ENCODE results near the gene MGMT. TPM values are rescaled to one million over a fixed set of nuclear protein-coding genes. Genes with fewer than 3 reads are reported as not detected.

MGMT gene
- total and polyA plus RNA-seq, 2 donors (not counting 1 experiment from before 2014, with no cell fraction given): 1.9 to 29.1 TPM

DNA sequence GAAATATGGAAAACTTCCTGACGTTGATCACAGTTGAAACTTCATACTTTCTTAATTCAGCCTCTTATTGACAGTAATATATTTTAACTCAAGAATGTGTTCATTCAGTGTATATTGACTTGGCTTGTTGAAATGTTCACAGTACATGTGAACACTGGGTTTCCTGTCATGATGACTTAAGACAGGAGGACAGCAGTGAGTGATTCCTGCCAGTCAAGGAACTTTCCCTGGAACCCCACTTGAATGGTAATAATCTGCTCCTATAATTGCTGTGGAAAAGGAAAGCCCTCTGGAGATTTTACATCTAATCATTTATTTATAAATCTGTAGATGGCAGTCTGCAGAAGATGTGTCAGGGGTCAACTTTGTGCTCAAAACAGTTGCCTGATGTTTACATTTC, 216.5 kb downstream of the MGMT start:
- no peak overlapping the region for H3K4me2 ChIP-seq (ENCODE audit: extremely low read depth, insufficient read depth, low read length)
- no peak overlapping the region for H3K9ac ChIP-seq (ENCODE audit: insufficient read depth, low read length)
- DNase-seq (ENCODE audit: low read depth in 2 of 2): no peak
- H3K4me1 ChIP-seq (ENCODE audit: control insufficient read depth, extremely low read depth, insufficient read depth, low read length): no peaks in the 10 kb centered on the region
- H3K27me3 ChIP-seq (ENCODE audit: control insufficient read depth, insufficient read depth, low read length): no peaks in the 10 kb centered on the region
- H3K4me3 ChIP-seq (replicated peaks in 1 of 4; ENCODE audit: control extremely low read depth in 1 of 4, insufficient read depth in 1 of 4, low read depth in 3 of 4, low read length in 4 of 4): no peak overlapping the region
- no peak overlapping the region for H2AFZ ChIP-seq (ENCODE audit: low read length)
- H3K36me3 ChIP-seq (ENCODE audit: control insufficient read depth, insufficient read depth, low read length): no peaks in the 10 kb centered on the region
- no peaks in the 10 kb centered on the region for H3K79me2 ChIP-seq (ENCODE audit: control insufficient read depth, insufficient read depth, low read length)
- H3K27ac ChIP-seq (ENCODE audit: insufficient read depth, low read length): no peak overlapping the region
- no peaks in the 10 kb centered on the region for H3K9me3 ChIP-seq (ENCODE audit: control insufficient read depth, insufficient read depth, low read depth, low read length)
- H4K20me1 ChIP-seq (ENCODE audit: control insufficient read depth, extremely low read depth, insufficient read depth, low read length): no peaks in the 10 kb centered on the region
- no peak for TF ChIP-seq EZH2 (IDR thresholded peaks at IDR 0.05; ENCODE audit: low read length, missing control alignments)
- TF ChIP-seq, protein P1, sequence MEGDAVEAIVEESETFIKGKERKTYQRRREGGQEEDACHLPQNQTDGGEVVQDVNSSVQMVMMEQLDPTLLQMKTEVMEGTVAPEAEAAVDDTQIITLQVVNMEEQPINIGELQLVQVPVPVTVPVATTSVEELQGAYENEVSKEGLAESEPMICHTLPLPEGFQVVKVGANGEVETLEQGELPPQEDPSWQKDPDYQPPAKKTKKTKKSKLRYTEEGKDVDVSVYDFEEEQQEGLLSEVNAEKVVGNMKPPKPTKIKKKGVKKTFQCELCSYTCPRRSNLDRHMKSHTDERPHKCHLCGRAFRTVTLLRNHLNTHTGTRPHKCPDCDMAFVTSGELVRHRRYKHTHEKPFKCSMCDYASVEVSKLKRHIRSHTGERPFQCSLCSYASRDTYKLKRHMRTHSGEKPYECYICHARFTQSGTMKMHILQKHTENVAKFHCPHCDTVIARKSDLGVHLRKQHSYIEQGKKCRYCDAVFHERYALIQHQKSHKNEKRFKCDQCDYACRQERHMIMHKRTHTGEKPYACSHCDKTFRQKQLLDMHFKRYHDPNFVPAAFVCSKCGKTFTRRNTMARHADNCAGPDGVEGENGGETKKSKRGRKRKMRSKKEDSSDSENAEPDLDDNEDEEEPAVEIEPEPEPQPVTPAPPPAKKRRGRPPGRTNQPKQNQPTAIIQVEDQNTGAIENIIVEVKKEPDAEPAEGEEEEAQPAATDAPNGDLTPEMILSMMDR (conservative IDR thresholded peaks at IDR 0.05 in 1 of 2, IDR thresholded peaks at IDR 0.05 in 1 of 2; ENCODE audit: low read depth in 1 of 2, low read length in 2 of 2): no peak

DNA sequence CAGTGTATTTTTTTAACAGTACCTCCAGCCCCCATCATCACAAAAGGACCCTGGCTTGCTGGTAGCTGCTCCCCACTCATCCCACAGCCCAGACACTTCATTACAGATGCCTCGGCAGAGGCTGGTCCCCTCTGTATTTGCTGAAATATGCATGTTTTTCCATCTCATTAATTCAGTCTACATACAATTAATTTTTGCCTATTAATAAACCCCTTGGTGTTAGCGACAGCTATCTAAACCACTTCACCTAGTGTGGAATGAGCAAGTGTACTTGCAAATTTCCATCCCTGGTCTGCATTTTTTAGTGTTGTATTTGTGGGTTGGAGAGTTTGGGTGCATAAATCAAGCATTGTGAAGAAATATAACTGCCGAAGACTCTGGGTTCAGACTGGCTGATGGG, 216.9 kb downstream of the MGMT start:
- no peaks in the 10 kb centered on the region for H3K27me3 ChIP-seq (ENCODE audit: control insufficient read depth, insufficient read depth, low read length)

DNA sequence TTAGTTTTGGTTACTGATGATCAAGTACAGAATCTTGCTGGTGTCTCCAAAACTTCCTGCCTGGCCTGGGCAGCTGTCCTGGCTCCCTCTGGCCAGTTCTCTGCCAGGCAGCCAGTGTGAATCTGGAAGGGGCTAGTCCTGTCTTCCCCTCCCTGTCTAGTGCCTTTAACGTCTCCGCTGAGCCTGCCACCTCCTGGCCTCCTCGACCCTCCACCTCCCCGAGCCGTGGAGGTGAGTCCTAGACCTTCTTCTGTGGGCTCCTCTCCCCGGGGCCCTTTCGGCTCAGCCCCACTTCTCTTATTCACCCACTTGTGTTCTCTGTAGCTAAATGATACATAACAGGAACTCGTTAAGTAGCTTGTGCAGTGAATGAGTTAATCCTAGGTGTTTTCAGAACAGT, 218.2 kb downstream of the MGMT start:
- DNase-seq (ENCODE audit: low read depth in 2 of 2): no peak
- H3K4me3 ChIP-seq (replicated peaks in 1 of 4; ENCODE audit: control extremely low read depth in 1 of 4, insufficient read depth in 1 of 4, low read depth in 3 of 4, low read length in 4 of 4): no peak overlapping the region
- H4K20me1 ChIP-seq (ENCODE audit: control insufficient read depth, extremely low read depth, insufficient read depth, low read length): no peaks in the 10 kb centered on the region
- no peak for TF ChIP-seq EZH2 (IDR thresholded peaks at IDR 0.05; ENCODE audit: low read length, missing control alignments)
- TF ChIP-seq, protein P1 (conservative IDR thresholded peaks at IDR 0.05 in 1 of 2, IDR thresholded peaks at IDR 0.05 in 1 of 2; ENCODE audit: low read depth in 1 of 2, low read length in 2 of 2): no peak
- no peaks in the 10 kb centered on the region for H3K4me1 ChIP-seq (ENCODE audit: control insufficient read depth, extremely low read depth, insufficient read depth, low read length)
- no peak overlapping the region for H3K27ac ChIP-seq (ENCODE audit: insufficient read depth, low read length)
- H3K4me2 ChIP-seq (ENCODE audit: extremely low read depth, insufficient read depth, low read length): no peak overlapping the region
- no peaks in the 10 kb centered on the region for H3K79me2 ChIP-seq (ENCODE audit: control insufficient read depth, insufficient read depth, low read length)
- H3K9ac ChIP-seq (ENCODE audit: insufficient read depth, low read length): no peak overlapping the region
- no peaks in the 10 kb centered on the region for H3K27me3 ChIP-seq (ENCODE audit: control insufficient read depth, insufficient read depth, low read length)
- H3K9me3 ChIP-seq (ENCODE audit: control insufficient read depth, insufficient read depth, low read depth, low read length): no peaks in the 10 kb centered on the region
- no peak overlapping the region for H2AFZ ChIP-seq (ENCODE audit: low read length)
- no peaks in the 10 kb centered on the region for H3K36me3 ChIP-seq (ENCODE audit: control insufficient read depth, insufficient read depth, low read length)

More for the DNA sequence above, 216.9 kb downstream of the MGMT start:
- no peaks in the 10 kb centered on the region for H3K79me2 ChIP-seq (ENCODE audit: control insufficient read depth, insufficient read depth, low read length)
- no peaks in the 10 kb centered on the region for H3K9me3 ChIP-seq (ENCODE audit: control insufficient read depth, insufficient read depth, low read depth, low read length)
- DNase-seq (ENCODE audit: low read depth in 2 of 2): no peak
- no peaks in the 10 kb centered on the region for H3K36me3 ChIP-seq (ENCODE audit: control insufficient read depth, insufficient read depth, low read length)
- TF ChIP-seq, protein P1 (conservative IDR thresholded peaks at IDR 0.05 in 1 of 2, IDR thresholded peaks at IDR 0.05 in 1 of 2; ENCODE audit: low read depth in 1 of 2, low read length in 2 of 2): no peak
- TF ChIP-seq EZH2 (IDR thresholded peaks at IDR 0.05; ENCODE audit: low read length, missing control alignments): no peak
- H2AFZ ChIP-seq (ENCODE audit: low read length): no peak overlapping the region
- H3K4me3 ChIP-seq (replicated peaks in 1 of 4; ENCODE audit: control extremely low read depth in 1 of 4, insufficient read depth in 1 of 4, low read depth in 3 of 4, low read length in 4 of 4): no peak overlapping the region
- no peaks in the 10 kb centered on the region for H3K4me1 ChIP-seq (ENCODE audit: control insufficient read depth, extremely low read depth, insufficient read depth, low read length)
- H3K9ac ChIP-seq (ENCODE audit: insufficient read depth, low read length): no peak overlapping the region
- H3K4me2 ChIP-seq (ENCODE audit: extremely low read depth, insufficient read depth, low read length): no peak overlapping the region
- H3K27ac ChIP-seq (ENCODE audit: insufficient read depth, low read length): no peak overlapping the region
- H4K20me1 ChIP-seq (ENCODE audit: control insufficient read depth, extremely low read depth, insufficient read depth, low read length): no peaks in the 10 kb centered on the region

Measured in fibroblast of lung (primary cell).